Subcutaneous adipose tissue (tissue), 4 donors: ENCODE measurements around the gene DHH. TPM values are rescaled to one million over a fixed set of nuclear protein-coding genes. Genes with fewer than 3 reads are reported as not detected.

ENCODE experiments used
- total RNA-seq, 4 donors: library from RNA; depleted of rRNA; stranded (reverse); fragments of >200 nt; gene quantifications; one replicate each; pipeline ENCODE4 v1.1.0, GENCODE V29; 2016
- TF ChIP-seq, protein P1 (sequence below): fragments of 450-650 bp; IDR thresholded peaks from one replicate; pipeline ENCODE4 v1.5.1; 2016; ENCODE audit warnings: low read depth, mild to moderate bottlenecking, control low read depth, antibody characterized with exemption, moderate library complexity

The DHH gene
- total RNA-seq, 4 donors from 2014 or later = 0.34 to 1.9 (median 0.46) TPM

DNA sequence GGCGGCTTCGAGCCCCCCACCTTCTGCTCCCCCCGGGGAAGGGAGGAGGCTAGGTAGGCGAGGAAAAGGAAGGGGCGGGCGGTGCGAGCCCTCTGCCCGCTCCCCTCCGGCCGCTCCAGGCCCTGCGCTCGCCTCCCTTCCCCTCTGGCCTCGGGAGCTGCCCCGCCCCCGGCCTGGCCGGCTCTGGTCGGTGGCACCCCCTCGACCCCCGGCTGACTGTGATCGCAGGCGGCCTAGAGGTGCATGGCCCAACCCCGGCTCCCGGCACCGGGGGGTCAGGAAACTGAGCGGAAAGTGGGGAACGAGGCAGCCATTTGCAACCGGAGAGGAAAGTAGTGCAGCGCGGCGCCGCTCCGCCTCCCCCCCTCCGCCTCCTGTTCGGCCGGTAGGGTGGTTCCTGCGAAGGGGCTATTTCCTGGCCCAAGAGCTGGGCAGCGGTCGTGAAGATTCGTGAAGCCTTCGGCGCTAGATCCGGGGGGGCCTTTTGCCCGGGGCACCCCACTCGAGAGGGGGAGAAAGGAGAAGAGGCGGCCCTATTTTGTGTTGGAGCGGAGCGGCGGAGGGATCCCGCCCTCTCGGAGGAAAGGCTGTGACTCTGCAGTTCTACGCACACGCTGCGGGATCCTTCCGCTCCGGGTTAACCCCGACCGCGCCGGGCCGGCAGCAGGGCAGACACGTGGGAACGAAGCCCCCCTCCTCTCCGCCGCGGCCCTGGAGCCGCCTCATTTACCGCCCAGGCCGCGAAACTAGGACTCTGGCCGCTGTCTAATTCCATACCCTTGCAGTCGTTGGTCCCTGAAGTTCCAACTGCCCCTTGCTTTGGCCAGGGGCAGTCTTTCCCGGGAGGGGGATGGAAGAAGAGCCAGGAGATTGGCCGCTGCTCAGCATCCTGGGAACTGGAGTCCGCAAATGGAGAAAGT is 34.1 kb downstream of the DHH start, which contains the start of gene KMT2D:
Gene KMT2D, minus strand, starts transcription at position 558 of the 920 bp plus-strand sequence. CDS start 5,470 bp downstream, outside the sequence.
- TF ChIP-seq, protein P1, sequence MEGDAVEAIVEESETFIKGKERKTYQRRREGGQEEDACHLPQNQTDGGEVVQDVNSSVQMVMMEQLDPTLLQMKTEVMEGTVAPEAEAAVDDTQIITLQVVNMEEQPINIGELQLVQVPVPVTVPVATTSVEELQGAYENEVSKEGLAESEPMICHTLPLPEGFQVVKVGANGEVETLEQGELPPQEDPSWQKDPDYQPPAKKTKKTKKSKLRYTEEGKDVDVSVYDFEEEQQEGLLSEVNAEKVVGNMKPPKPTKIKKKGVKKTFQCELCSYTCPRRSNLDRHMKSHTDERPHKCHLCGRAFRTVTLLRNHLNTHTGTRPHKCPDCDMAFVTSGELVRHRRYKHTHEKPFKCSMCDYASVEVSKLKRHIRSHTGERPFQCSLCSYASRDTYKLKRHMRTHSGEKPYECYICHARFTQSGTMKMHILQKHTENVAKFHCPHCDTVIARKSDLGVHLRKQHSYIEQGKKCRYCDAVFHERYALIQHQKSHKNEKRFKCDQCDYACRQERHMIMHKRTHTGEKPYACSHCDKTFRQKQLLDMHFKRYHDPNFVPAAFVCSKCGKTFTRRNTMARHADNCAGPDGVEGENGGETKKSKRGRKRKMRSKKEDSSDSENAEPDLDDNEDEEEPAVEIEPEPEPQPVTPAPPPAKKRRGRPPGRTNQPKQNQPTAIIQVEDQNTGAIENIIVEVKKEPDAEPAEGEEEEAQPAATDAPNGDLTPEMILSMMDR = no peak

DNA sequence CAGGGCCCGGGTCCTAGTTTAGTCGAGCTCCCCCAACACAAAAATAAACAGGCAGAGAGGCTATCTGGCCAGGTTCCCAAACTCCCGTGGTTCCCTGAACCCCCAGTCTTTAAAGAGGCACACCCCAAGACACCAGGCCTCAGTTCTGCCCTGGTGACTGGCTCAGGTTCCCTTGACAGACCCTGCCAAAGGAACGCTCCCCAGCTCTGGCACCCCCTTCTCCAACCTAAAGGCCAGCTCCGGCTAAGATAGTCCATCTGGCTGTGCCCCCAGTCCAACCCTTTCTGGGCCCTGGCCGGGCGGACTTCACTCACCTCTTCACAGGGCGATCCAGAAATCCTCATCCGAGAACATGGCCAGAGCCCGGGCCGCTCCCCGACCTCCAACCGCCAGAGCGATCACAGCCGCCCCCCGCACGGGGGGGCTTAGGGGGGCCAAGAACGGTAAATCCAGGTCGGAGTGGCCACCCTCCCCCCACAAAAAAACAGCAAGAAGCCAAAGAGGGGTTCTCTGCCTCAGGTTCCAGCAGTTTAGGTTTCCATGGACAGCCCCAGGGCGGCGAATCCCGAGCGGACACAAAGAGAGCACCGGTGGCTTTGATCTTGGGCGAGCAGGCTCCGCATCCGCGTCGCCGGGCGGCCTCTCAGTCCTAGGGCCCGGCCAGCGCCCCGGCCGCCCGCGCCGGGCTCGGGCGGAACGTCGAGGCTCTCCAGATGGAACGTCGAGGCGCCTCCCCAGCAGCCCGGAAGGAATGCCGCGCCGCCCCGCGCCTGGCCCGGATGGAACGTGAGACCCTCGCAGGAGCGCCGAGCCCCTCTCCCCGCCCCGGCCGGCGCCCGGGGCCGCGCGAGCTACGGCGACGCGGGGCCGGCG is 35.1 kb downstream of the DHH start:
- TF ChIP-seq, protein P1 = no peak

DNA sequence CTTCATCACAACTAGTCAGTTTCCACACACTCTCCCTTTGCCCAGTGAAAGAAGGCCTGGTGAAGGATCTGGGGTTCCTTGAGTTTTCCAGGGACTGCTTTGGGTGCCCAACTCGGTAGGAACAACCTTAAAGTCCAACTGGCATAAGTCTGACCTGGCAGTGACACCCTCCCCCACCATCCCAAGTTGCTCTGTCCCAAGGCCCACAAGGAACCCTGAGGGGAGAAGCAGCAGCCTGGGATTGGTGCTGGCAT is 35.6 kb downstream of the DHH start:
- TF ChIP-seq, protein P1 = no peak

DNA sequence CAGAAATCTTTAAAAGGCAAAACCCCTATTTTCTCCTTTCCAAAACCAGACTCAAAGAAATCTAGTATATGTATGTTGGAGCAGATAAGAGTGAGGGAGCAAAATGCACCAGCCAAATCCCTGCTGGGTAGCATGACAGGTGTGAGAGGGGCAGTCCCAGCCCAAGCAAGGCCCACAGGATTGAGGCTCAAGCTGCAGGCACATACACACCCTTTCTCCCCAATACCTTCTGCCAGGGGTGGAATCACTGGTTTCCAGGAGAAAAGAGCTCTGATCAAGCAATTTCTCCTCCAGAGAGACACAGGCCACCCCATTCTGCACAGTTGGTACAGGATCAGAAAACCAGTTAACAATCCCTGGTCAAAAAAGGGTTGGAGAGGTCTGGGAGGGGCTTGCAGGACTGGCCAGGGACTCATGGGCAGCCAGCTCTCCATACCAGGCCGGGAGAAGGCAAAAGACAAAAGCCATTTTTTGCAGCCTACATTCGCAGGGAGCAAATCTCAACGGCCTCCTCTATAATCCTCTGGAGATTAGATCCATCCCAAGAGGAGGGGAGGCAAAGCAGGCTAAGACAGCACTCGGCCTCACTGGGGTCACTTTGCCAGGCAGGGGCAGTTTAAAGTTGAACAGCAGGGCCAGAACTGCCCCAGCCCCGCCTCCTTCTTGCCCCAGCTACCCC is 36.1 kb downstream of the DHH start:
- TF ChIP-seq, protein P1 = no peak

DNA sequence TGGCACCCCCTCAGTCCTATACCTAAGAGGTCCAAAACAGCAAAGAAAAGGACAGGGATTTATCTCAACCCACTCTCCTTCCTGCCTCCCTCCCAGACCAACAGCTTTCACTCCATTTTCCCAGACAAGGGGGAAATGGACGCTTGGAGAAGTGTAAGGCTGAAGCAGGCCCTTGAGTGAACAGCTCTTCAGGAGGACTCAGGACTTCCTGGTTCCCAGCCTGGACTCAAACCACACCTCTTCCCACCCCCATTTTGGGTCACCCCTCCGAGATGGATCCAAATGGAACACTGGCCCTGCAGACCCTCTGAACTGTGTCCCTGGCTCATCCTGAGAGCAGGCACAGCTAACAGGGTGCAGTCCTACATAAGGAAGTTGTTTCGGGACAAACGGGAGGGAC is 36.7 kb downstream of the DHH start:
- TF ChIP-seq, protein P1 = no peak

DNA sequence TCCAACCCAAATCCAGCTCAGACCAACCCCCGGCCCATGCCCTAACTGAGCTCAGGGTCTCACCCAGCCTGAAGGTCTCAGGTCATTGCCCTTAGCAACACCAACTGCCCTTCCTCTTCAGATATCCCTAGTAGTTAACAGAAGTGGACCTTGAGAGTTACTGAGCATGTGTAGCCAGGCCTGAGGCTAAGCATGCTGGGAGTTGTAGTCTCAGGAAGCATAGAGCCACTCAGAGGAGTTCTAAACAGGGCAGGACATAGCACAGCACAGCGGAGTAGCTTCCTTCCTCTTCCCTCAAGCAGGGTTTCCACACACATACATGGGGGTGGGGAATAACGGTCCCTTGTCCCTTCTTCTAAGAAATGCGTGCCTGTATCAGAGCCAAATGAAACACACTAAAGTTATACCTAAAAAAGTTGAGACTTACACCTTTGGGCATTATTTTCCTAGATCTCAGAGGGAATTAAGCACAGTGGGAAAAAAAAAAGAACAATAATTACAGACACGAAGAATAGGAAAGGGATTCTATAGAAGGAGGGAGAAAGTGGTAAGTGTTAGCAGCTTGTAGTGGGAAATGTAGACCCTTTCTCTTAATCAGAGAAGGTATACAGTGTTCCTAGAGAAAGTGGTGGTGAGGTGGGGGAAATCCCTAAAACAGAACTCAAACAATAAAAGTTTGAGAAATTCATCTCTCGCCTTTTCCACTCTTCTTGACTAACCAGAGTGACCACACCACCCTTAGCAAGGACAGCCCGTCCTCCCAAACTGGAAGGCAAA is 38.4 kb downstream of the DHH start:
- TF ChIP-seq, protein P1 = no peak
